DMS79 treated with DMSO at 0.1 percent for 48 hours (cell line): ENCODE data around the gene RNF151.
A peak's percentile ranks its signal among the peaks of the same experiment; 100 is the strongest.
"Not testable (repeated sequence)": the region's sequence is repeated elsewhere in the genome, so short reads cannot be mapped to it uniquely, and the experiment has no call there.

ENCODE experiments used
- DNase-seq: peaks from one replicate; lab custom pipeline; 2025; lab: John Stamatoyannopoulos, UW

Gene RNF151

GRCh38 chr16:2009164-2009711 is 42.6 kb downstream of the RNF151 start:
- DNase-seq = no peak

- peak; percentile 58 for DNase-seq
Measured at GRCh38 chr16:2009791-2010510, 43.3 kb downstream of the RNF151 start, which contains the start of gene ZNF598. Gene ZNF598, minus strand, starts transcription at chr16:2009821.

GRCh38 chr16:2011726-2012125 is 45.1 kb downstream of the RNF151 start:
- DNase-seq = not testable (repeated sequence)

- DNase-seq = no peak
Measured at GRCh38 chr16:2013527-2013926, 46.9 kb downstream of the RNF151 start.

- DNase-seq = no peak
Measured at GRCh38 chr16:2015117-2015946, 48.7 kb downstream of the RNF151 start.

- DNase-seq = no peak
Measured at GRCh38 chr16:2015947-2016208, 49.2 kb downstream of the RNF151 start.

- DNase-seq = no peak
Measured at GRCh38 chr16:2016407-2016922, 49.8 kb downstream of the RNF151 start.
